GM19351 (cell line): Measurements from ENCODE around the gene TMEM179B.
"Not testable (repeated sequence)": the region's sequence is repeated elsewhere in the genome, so short reads cannot be mapped to it uniquely, and the experiment has no call there.

ENCODE experiments used
- ATAC-seq: cut with Tn5 transposase; IDR thresholded peaks from one replicate; pipeline ENCODE4 v1.9.1; 2021; ENCODE audit warnings: mild to moderate bottlenecking, moderate library complexity; ENCODE audit not compliant: unreplicated experiment

TMEM179B gene

GRCh38 chr11:62787005-62787759 is at the start of gene TMEM179B:
TSS of gene TMEM179B (plus strand) at chr11:62787402. CDS start at chr11:62787432, 30 bp downstream.
- ATAC-seq, result peak; percentile 62

GRCh38 chr11:62747475-62748160 is 39.6 kb upstream of the TMEM179B start:
- no peak for ATAC-seq

- ATAC-seq, result not testable (repeated sequence)
These were observed 37.3 kb upstream of the TMEM179B start for GRCh38 chr11:62749931-62750330.

- ATAC-seq, result no peak
These were observed 34.9 kb upstream of the TMEM179B start for GRCh38 chr11:62752177-62752785.

GRCh38 chr11:62752994-62753735 is 34.0 kb upstream of the TMEM179B start:
- ATAC-seq, result peak; percentile 3

GRCh38 chr11:62753736-62754603 is 33.2 kb upstream of the TMEM179B start, which contains the start of gene ZBTB3:
TSS of gene ZBTB3 (minus strand) at chr11:62754160. CDS start at chr11:62753664, 496 bp downstream.
- peak; percentile 92 for ATAC-seq

GRCh38 chr11:62755086-62755615 is 32.1 kb upstream of the TMEM179B start:
- no peak for ATAC-seq

GRCh38 chr11:62757846-62758788 is 29.1 kb upstream of the TMEM179B start:
- no peak for ATAC-seq

GRCh38 chr11:62760867-62761227 is 26.4 kb upstream of the TMEM179B start:
- ATAC-seq, result not testable (repeated sequence)

- no peak for ATAC-seq
These were observed 16.4 kb upstream of the TMEM179B start for GRCh38 chr11:62770778-62771143.

- ATAC-seq, result peak; percentile 80
These were observed 15.8 kb upstream of the TMEM179B start, which contains the start of gene TAF6L for GRCh38 chr11:62771144-62772021. TSS of gene TAF6L (plus strand) at chr11:62771396. CDS start at chr11:62775784, 4,388 bp downstream.

- ATAC-seq, result no peak
These were observed 12.8 kb upstream of the TMEM179B start for GRCh38 chr11:62774407-62774806.

GRCh38 chr11:62775646-62776045 is 11.6 kb upstream of the TMEM179B start:
- no peak for ATAC-seq

- no peak for ATAC-seq
These were observed 9.8 kb upstream of the TMEM179B start for GRCh38 chr11:62777389-62777788.

GRCh38 chr11:62778441-62778840 is 8.8 kb upstream of the TMEM179B start:
- no peak for ATAC-seq

GRCh38 chr11:62782753-62783152 is 4.4 kb upstream of the TMEM179B start:
- ATAC-seq, result no peak

GRCh38 chr11:62786318-62787004 is 741 bp upstream of the TMEM179B start:
- peak; percentile 75 for ATAC-seq
